ENCODE measurements around the gene PPP1R27. TPM values are rescaled to one million over a fixed set of nuclear protein-coding genes. Genes with fewer than 3 reads are reported as not detected.
A peak's percentile ranks its signal among the peaks of the same experiment; 100 is the strongest.

PPP1R27 gene
- total and polyA plus RNA-seq, 9 of the 15 experiments (the other 6 are each of a cell fraction or from before 2014, with no cell fraction given), result 0.29 to 6.9 (median 1.5) TPM; not detected in 2

- CTCF ChIA-PET (ENCODE audit: low intra/inter-chr PET ratio), result no interaction called here
- Histone ChIP-seq H3K27ac (ENCODE audit: extremely low read depth, low read depth, low read length) (peak overlapping the region; percentile 93; the same call in 1 of the 3 replicates), H2AFZ (ENCODE audit: low read depth, low read length) (no peak overlapping the region), H4K20me1 (replicated peaks; ENCODE audit: control insufficient read depth, insufficient read depth, low read length) (peaks cover 41% of the 10 kb centered on the region), H3K36me3 (ENCODE audit: control insufficient read depth, insufficient read depth, low read length) (peaks cover 70% of the 10 kb centered on the region), H3K9ac (ENCODE audit: insufficient read depth in 1 of 2, low read depth in 2 of 2, low read length in 2 of 2) (peak overlapping the region in 1 of 2 experiments; percentile 91; a peak in 2 of 4 replicates), H3K9me3 (replicated peaks; ENCODE audit: control insufficient read depth, insufficient read depth, low read depth, low read length) (no peaks in the 10 kb centered on the region), H3K9me1 (ENCODE audit: control insufficient read depth, insufficient read depth, low read length) (no peaks in the 10 kb centered on the region), H3K27me3 (ENCODE audit: control insufficient read depth in 2 of 2, insufficient read depth in 2 of 2, low read length in 2 of 2) (no peaks in the 10 kb centered on the region), H3K4me1 (replicated peaks in 1 of 2; ENCODE audit: control insufficient read depth in 2 of 2, insufficient read depth in 2 of 2, low read length in 2 of 2) (peaks cover 35 to 83% of the 10 kb centered on the region in 2 experiments), H3K4me2 (ENCODE audit: insufficient read depth, low read length) (no peak overlapping the region), H3K79me2 (ENCODE audit: control insufficient read depth, insufficient read depth, low read length) (peaks cover 68% of the 10 kb centered on the region), H3K4me3 (no peak overlapping the region)
- DNase-seq (ENCODE audit: extremely low read depth in 1 of 4, low spot score in 3 of 4) (peak in 1 of 4 experiments; percentile 31), ATAC-seq (peak; percentile 4), FAIRE-seq (no peak)
- intact Hi-C loops (cut with micrococcal nuclease), result no loop called here
- WGBS (ENCODE audit: insufficient coverage, low coverage, missing lambda C conversion rate), result 75% methylated on average over 16 of the region's 18 CpGs
- POLR2A ChIA-PET, result interaction anchor here (0.6 to 1.9 kb wide), 14 partner anchors 13 to 737 kb away, joined by 3 to 8 read pairs (median 3); partner anchors contain the start of genes ARL16, HGS, NPB and SIRT7
- BruUV-seq (replicated peaks), result no TSS peak
- in situ Hi-C loops (cut with MboI), result no loop called here
- peak; percentile 41; the same call in 1 of the 2 replicates for TF ChIP-seq ZFX (CRISPR knock-in tag; IDR thresholded peaks at IDR 0.05)
- TF ChIP-seq SIN3A (IDR thresholded peaks at IDR 0.05; ENCODE audit: borderline replicate concordance in 2 of 2, control insufficient read depth in 1 of 2, low read depth in 2 of 2, low read length in 2 of 2), result peak in 1 of 2 experiments; percentile 3; a peak in 1 of 4 replicates
- TF ChIP-seq ZNF717 (CRISPR knock-in tag; IDR thresholded peaks at IDR 0.05), result no peak
- 0 out of 4 replicates have a peak, but pooled peaks of 1 of the 2 experiments have one; percentile 29 for TF ChIP-seq BCLAF1 (IDR thresholded peaks at IDR 0.05; ENCODE audit: borderline replicate concordance in 1 of 2, control insufficient read depth in 1 of 2, low read depth in 2 of 2, low read length in 1 of 2)
- TF ChIP-seq NR3C1 (CRISPR knock-in tag; IDR thresholded peaks at IDR 0.05), result no peak
- peak; percentile 12; the same call in 1 of the 2 replicates for TF ChIP-seq OTX1 (CRISPR knock-in tag; IDR thresholded peaks at IDR 0.05)
- peak; percentile 8 for TF ChIP-seq PHB (CRISPR knock-in tag; IDR thresholded peaks at IDR 0.05)
- TF ChIP-seq ZFPM2 (CRISPR knock-in tag; IDR thresholded peaks at IDR 0.05), result 0 out of 2 replicates have a peak, but pooled peaks have one; percentile 9
- TF ChIP-seq ZBTB7A (IDR thresholded peaks at IDR 0.05; ENCODE audit: borderline replicate concordance, control insufficient read depth, low read depth, low read length), result no peak
- TF ChIP-seq POLR2B (IDR thresholded peaks at IDR 0.05; ENCODE audit: low read depth, partially characterized antibody), result peak; percentile 35
- TF ChIP-seq HOMEZ (CRISPR knock-in tag; IDR thresholded peaks at IDR 0.05), result no peak
- TF ChIP-seq SP1 (CRISPR knock-in tag; IDR thresholded peaks at IDR 0.05), result peak; percentile 61
- peak; percentile 25 for TF ChIP-seq SIRT6 (IDR thresholded peaks at IDR 0.05; ENCODE audit: low read depth, low read length)
- TF ChIP-seq TAF15 (IDR thresholded peaks at IDR 0.05; ENCODE audit: low read depth, low read length), result peak; percentile 29; the same call in 1 of the 2 replicates
- peak; percentile 96 for TF ChIP-seq RBM22 (IDR thresholded peaks at IDR 0.05; ENCODE audit: low read depth, low read length, poor library complexity, severe bottlenecking)
- no peak for TF ChIP-seq NELFE (IDR thresholded peaks at IDR 0.05; ENCODE audit: insufficient read depth, insufficient read length)
- TF ChIP-seq POLR2G (IDR thresholded peaks at IDR 0.05; ENCODE audit: low read depth, low read length), result peak; percentile 84
Observed at GRCh38 chr17:81866440-81867169, 31.8 kb upstream of the PPP1R27 start.
